Limb (tissue), 2 donors: ENCODE data around the gene DTD1.

Experiments
- DNase-seq, 2 donors: peaks; one replicate each; pipeline ENCODE4 v3.0.0-alpha.2; 2016; ENCODE audit errors: extremely low spot score in 2 of 2

Gene DTD1

GRCh38 chr20:18790787-18791186, 202.9 kb downstream of the DTD1 start:
- DNase-seq, result no peak

GRCh38 chr20:18793625-18794427, 206.0 kb downstream of the DTD1 start:
- DNase-seq, result peak; percentile 88 to 95

GRCh38 chr20:18794428-18794787, 206.6 kb downstream of the DTD1 start:
- DNase-seq, result no peak

GRCh38 chr20:18795366-18795765, 207.5 kb downstream of the DTD1 start:
- DNase-seq, result no peak

- no peak for DNase-seq
Observed at GRCh38 chr20:18796282-18796833, 208.5 kb downstream of the DTD1 start.

GRCh38 chr20:18801516-18801915, 213.7 kb downstream of the DTD1 start:
- DNase-seq, result no peak

GRCh38 chr20:18802012-18802634, 214.3 kb downstream of the DTD1 start:
- no peak for DNase-seq

GRCh38 chr20:18805881-18806280, 218.0 kb downstream of the DTD1 start:
- DNase-seq, result no peak

- DNase-seq, result no peak
Observed at GRCh38 chr20:18808712-18809111, 220.9 kb downstream of the DTD1 start.

GRCh38 chr20:18811186-18811585, 223.3 kb downstream of the DTD1 start:
- no peak for DNase-seq

GRCh38 chr20:18811904-18812303, 224.1 kb downstream of the DTD1 start:
- DNase-seq, result no peak

- no peak for DNase-seq
Observed at GRCh38 chr20:18813483-18813882, 225.6 kb downstream of the DTD1 start, which contains the start of gene SCP2D1. Gene SCP2D1, plus strand, starts transcription at chr20:18813783. Its CDS starts 33 bp downstream, at chr20:18813816.

GRCh38 chr20:18815194-18815942, 227.5 kb downstream of the DTD1 start:
- no peak for DNase-seq
